Effector CD8-positive, alpha-beta T cell (primary cell): ENCODE measurements around the gene CLCN7.

Experiments
- DNase-seq: peaks from one replicate; lab custom pipeline; 2025; lab: John Stamatoyannopoulos, UW
- total RNA-seq, 4 experiments: gene quantifications; one replicate each; lab custom pipeline; 2026; lab: John Stamatoyannopoulos, UW

CLCN7 gene
- 107 to 160 (median 116) reads per million in 4 experiments for total RNA-seq

DNA sequence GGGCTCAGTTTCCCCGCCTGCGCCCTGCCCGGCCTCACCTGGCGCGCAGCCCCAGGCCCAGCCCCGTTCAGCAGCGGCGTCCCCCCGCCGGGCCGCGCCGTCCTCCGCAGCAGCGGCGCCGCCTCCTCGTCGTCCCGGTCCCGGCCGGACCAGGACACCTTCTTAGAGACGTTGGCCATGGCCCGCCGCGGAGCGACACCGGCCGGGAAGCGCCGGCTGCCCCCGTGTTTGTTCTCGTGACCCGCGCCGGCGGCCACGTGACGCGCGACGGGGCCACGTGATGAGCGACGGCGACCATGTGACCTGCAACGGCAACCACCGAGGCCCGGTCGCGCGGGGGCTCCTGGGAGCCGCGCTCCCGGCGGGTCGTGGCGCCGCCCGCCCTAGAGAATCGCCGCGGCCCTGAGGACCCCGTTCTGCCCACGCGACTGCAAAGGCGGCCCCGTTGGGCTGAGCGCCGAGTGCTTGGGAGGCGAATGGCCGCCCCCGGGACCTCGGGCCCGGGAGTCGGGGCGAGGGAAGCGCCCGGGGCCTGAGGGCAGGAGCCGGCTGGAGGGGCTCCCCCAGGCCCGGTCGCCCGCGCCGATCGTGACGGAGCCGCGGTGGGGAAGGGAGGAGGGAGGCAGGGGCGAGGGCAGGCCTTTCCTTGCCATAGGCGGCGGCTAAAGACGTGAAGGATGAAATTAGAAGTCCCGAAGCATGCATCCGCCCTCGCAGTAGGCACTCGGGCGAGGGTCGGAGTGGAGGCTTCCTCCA, at the start of gene CLCN7:
CLCN7 (minus strand) TSS at position 233 of the 756 bp plus-strand sequence; CDS start at position 179, 54 bp downstream.
- DNase-seq, result peak; percentile 78

DNA sequence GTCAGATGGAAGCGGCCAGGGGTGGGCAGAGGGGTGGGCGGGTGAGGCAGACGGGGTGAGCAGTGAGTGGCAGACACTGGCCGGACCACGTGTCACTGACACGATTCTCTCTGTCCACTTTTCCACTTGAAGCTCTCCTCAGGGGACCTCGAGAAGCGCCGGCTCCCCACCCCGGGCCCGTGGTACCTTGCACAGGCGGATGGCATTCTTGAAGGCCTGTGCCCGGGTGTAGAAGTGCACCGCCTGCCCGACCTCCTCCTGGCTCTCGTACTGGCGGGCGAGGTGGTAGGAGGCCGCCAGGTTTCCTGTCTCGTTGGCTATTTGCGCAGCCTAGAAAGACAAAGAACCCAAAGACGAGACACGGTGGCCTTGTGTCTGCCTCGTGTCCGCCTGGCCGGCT, 49.5 kb upstream of the CLCN7 start:
- no peak for DNase-seq

GRCh38 chr16:1523581-1524245, 48.9 kb upstream of the CLCN7 start:
- DNase-seq, result no peak

GRCh38 chr16:1520461-1520860, 45.6 kb upstream of the CLCN7 start:
- DNase-seq, result no peak

GRCh38 chr16:1519831-1520230, 45.0 kb upstream of the CLCN7 start:
- no peak for DNase-seq

GRCh38 chr16:1518626-1519135, 43.9 kb upstream of the CLCN7 start:
- no peak for DNase-seq

DNA sequence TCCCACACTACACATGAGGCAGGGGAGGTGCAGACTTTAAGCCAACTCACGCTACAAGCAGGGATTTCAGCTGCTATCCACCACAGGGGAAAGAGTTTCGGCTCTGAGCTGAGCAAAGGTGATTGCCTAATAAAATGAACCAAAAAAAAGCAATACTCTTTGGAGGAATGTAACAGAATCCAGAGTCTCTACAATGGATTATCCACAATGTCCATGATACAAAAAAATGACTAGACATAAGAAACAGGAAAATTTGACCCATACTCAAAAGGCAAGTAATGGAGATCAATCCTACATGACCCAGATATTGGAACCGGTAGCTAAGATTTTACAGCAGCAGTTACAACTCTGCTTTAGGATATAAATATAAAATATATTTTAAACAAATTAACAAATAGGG, 39.7 kb upstream of the CLCN7 start:
- DNase-seq, result no peak

DNA sequence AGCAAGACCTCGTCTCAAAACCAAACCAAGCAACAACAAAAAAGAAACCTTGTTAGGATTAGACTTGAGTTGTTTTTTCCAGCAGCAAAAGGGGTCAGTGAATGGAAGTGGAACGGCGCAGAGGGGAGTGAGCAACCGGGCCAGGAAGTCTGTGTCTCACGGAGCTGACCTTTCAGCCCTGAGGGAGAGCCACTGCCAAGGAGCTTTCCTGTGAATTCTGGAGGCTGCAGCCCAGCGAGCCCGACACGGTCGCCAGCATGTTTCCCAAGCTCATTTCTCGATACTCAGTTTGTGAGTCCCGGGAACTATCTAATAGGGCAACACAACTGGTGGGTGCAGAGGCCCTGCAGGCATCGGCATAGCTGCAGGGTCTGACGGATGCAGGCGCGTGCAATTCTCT, 37.9 kb upstream of the CLCN7 start:
- no peak for DNase-seq

DNA sequence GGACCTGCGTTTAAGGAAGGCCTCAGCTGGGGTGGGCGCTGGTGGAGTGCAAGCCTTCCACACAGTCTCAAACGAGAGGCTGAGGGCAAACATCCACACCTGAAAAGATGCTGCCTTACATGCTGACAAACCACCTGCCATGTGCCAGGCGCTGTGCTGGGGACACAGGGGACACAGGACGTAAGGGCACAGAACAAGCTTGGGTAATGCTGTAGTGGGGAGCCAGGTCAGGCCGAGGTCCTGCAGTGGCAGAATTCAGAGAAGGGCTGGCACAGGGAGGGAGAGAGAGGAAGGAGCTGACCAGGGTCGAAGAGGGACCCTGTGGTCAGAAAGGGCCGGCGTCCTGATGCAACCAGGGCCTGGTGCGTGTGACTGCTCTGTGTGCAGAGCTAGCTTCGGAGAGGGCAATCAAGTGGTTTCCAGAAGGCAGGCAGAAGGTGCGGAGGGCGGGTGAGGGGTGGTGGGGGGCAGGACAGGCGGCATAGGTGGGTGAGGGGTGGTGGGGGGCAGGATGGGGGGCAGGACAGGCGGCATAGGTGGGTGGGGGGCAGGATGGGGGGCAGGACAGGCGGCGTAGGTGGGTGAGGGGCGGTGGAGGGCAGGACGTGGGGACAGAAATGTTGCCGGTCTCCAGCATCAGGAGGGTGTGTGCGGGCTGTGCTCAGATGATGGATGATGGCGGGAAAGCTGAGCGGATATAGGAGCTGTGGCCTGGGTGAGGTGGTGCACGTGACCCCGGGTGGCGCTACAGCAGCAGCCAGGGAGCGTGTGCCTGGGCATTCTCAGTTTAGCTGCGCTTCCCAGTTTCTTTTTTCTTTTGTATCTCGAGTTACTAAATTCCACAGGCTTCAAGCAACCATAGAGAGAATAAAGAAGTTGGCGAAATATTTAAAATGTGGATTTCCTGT, 37.1 kb upstream of the CLCN7 start:
- DNase-seq, result no peak

DNA sequence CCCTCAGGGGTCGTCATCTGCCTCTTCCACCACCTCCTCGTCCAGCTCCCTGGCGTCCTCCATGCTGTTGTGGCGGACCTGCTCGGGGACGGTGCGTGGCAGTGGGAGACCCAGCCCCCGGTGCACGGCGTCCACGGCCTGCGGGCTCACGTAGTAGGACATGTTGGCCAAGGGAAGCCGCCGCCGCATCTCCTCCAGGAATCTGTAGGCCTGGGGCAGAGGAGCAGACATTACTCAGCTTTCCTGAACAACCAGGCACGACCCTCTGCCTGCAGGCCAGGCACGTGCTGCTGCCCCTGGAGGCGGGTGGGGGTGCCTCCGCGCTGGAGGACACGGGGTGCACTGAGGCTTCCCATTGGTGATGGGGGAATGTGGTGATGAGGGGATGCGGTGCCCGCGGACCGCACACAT, 36.1 kb upstream of the CLCN7 start:
- DNase-seq, result no peak

DNA sequence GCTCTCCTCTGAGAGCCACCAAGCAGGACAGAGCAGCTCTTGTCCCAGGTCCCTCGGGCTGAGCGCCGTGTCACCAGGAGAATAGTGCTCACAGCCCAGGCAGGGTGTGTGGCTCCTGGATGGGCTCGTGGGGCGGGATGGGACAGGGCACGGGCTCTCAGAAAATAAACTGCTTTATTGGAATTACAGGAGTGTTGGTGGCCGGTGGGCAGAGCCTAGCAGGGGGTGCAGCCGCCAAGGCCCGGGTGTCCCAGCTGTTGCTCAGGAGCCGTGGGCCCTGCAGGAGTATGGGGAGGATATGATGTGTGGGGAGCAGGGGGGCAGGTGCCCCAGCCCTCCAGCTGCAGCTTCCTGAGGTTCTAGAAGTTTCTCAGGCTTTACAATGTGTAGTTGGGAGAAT, 35.4 kb upstream of the CLCN7 start:
- DNase-seq, result no peak

GRCh38 chr16:1509307-1510221, 34.7 kb upstream of the CLCN7 start:
- DNase-seq, result no peak

DNA sequence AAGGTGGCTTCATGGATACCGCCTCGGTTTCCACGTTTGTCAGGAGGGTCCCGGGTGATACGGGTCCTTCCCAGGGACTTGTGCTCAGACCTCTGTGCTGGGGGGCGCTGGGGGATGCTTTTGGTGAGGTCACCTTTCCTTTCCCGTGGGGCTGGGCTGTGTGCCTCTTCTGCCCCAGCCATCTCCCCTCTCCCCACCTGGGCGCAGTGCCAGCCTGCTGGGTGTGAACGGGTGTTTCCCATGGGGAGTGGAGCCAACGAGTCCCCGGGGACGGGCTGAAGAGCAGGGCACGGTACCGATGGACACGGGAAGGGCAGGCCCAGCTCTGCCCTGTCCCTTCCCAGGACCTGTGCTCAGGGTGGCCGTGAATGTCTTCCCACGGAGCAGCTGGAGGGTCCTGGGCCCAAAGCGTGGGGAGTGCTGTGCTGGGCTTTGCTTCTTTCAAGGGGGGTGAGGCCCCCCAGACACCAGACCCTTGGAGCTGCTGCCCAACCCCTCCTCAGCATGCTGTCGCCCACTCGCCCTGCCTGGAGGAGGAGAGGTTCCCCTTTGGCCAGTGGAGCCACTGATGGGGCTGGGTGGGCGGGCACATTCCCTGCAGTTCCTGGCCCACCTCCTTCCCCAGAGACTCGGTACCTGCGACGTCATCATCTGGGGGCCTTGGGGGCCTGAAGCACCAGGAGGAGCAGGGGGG, 33.8 kb upstream of the CLCN7 start:
- DNase-seq, result no peak

GRCh38 chr16:1506494-1507213, 31.8 kb upstream of the CLCN7 start:
- no peak for DNase-seq

- DNase-seq, result no peak
Observed at GRCh38 chr16:1505912-1506311, 31.1 kb upstream of the CLCN7 start.

- DNase-seq, result no peak
Observed at GRCh38 chr16:1505073-1505844, 30.4 kb upstream of the CLCN7 start.

GRCh38 chr16:1503110-1503955, 28.5 kb upstream of the CLCN7 start:
- DNase-seq, result no peak
